Hepatocyte (in vitro differentiated cells): ENCODE data around the gene EEPD1. TPM values are rescaled to one million over a fixed set of nuclear protein-coding genes. Genes with fewer than 3 reads are reported as not detected.
"Not testable (repeated sequence)": the region's sequence is repeated elsewhere in the genome, so short reads cannot be mapped to it uniquely, and the experiment has no call there.

Experiments
- DNase-seq: peaks from one replicate; pipeline ENCODE4 v3.0.0-alpha.2; 2016; ENCODE audit warnings: low spot score
- H2AFZ ChIP-seq: fragments of 200-600 bp; sonication (generic); 2 replicates; pipeline ENCODE4 v1.6.0; 2016; ENCODE audit warnings: antibody characterized with exemption, mild to moderate bottlenecking
- H3K27ac ChIP-seq: fragments of 200-600 bp; sonication (generic); 2 replicates; pipeline ENCODE4 v1.5.1; 2016; ENCODE audit warnings: mild to moderate bottlenecking
- H3K27me3 ChIP-seq: fragments of 200-600 bp; sonication (generic); 2 replicates; pipeline ENCODE4 v1.6.1; 2016
- H3K36me3 ChIP-seq: fragments of 200-600 bp; sonication (generic); replicated peaks from 2 replicates; pipeline ENCODE4 v1.5.1; 2016; ENCODE audit warnings: low read depth; ENCODE audit not compliant: insufficient read depth
- H3K4me1 ChIP-seq: fragments of 200-600 bp; sonication (generic); 2 replicates; pipeline ENCODE4 v1.5.1; 2016; ENCODE audit warnings: mild to moderate bottlenecking, moderate library complexity; ENCODE audit not compliant: insufficient read depth
- H3K4me2 ChIP-seq: fragments of 200-600 bp; sonication (generic); 2 replicates; pipeline ENCODE4 v1.6.0; 2016
- H3K4me3 ChIP-seq: fragments of 200-600 bp; sonication (generic); 2 replicates; pipeline ENCODE4 v1.5.1; 2016; ENCODE audit warnings: mild to moderate bottlenecking
- H3K79me2 ChIP-seq: fragments of 200-600 bp; sonication (generic); 2 replicates; pipeline ENCODE4 v1.6.0; 2017; ENCODE audit warnings: mild to moderate bottlenecking
- H3K9me2 ChIP-seq: fragments of 200-600 bp; sonication (generic); replicated peaks from 2 replicates; pipeline ENCODE4 v1.6.0; 2017; ENCODE audit warnings: mild to moderate bottlenecking; ENCODE audit not compliant: insufficient read depth
- H3K9me3 ChIP-seq: fragments of 200-600 bp; sonication (generic); 2 replicates; pipeline ENCODE4 v1.5.1; 2016; ENCODE audit warnings: low read depth, mild to moderate bottlenecking
- H4K20me1 ChIP-seq: fragments of 200-600 bp; sonication (generic); 2 replicates; pipeline ENCODE4 v1.6.0; 2016; ENCODE audit warnings: mild to moderate bottlenecking; ENCODE audit not compliant: insufficient read depth, poor library complexity, severe bottlenecking
- EZH2 ChIP-seq: fragments of 200-600 bp; sonication (generic); IDR thresholded peaks from 2 replicates; pipeline ENCODE4 v1.6.1; 2016; ENCODE audit warnings: antibody characterized with exemption, mild to moderate bottlenecking, borderline replicate concordance
- EZH2phosphoT487 ChIP-seq: fragments of 200-600 bp; sonication (generic); IDR thresholded peaks from one replicate; pipeline ENCODE4 v1.6.1; 2018; ENCODE audit warnings: antibody characterized with exemption, mild to moderate bottlenecking, low read depth, moderate library complexity; ENCODE audit not compliant: unreplicated experiment, severe bottlenecking
- WGBS: methylation state at CpG from one replicate; pipeline ENCODE4 v1.1.6; 2016; ENCODE audit warnings: low lambda C conversion rate; ENCODE audit errors: missing lambda C conversion rate; 5-methylcytosine and 5-hydroxymethylcytosine counted together
- polyA plus RNA-seq: library from polyadenylated mRNA; unstranded; fragments of >200 nt; fragmentation: Nextera tagmentation; extraction: Ambion mirVana; gene quantifications from 2 replicates; pipeline ENCODE4 v1.2.1, GENCODE V29; 2016
- total RNA-seq: library from RNA; depleted of rRNA; stranded (reverse); fragments of >200 nt; gene quantifications from 2 replicates; pipeline ENCODE4 v1.2.3, GENCODE V29; 2014
- TF ChIP-seq, protein P1 (sequence below): fragments of 200-600 bp; sonication (generic); IDR thresholded peaks from 2 replicates; pipeline ENCODE4 v1.5.1; 2016; ENCODE audit warnings: antibody characterized with exemption, mild to moderate bottlenecking; ENCODE audit not compliant: poor library complexity

Gene EEPD1
- total and polyA plus RNA-seq, 2 experiments from 2014 or later, result 7.7 to 14.2 TPM

DNA sequence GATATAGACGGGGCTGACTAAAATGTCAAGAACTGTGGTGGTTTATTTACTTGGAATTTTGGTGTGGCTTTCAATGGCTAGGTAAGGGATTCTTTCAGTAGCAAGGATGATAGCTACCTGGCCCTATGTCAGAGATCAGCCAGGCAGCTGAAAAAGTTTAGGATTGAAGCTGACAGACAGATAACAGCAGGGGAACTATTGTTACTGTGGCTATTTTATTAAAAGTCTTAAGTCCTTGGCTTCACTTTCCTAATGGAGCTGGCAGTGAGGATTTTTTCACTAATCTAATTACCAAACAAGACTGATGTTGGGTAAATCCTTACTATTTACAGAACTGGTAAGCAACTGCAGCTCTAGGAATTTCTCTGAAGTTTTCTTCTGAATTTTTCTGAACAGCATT lies 164.2 kb downstream of the EEPD1 start:
- H3K36me3 ChIP-seq, result no peaks in the 10 kb centered on the region
- no peak overlapping the region for H3K4me3 ChIP-seq
- no peaks in the 10 kb centered on the region for H3K4me1 ChIP-seq
- H3K27me3 ChIP-seq, result no peaks in the 10 kb centered on the region
- no peaks in the 10 kb centered on the region for H3K9me2 ChIP-seq
- no peaks in the 10 kb centered on the region for H3K9me3 ChIP-seq
- H3K27ac ChIP-seq, result no peak overlapping the region
- no peak overlapping the region for H3K4me2 ChIP-seq
- 79% methylated on average over 1 of the region's 1 CpG for WGBS
- no peak for TF ChIP-seq EZH2
- TF ChIP-seq, protein P1, sequence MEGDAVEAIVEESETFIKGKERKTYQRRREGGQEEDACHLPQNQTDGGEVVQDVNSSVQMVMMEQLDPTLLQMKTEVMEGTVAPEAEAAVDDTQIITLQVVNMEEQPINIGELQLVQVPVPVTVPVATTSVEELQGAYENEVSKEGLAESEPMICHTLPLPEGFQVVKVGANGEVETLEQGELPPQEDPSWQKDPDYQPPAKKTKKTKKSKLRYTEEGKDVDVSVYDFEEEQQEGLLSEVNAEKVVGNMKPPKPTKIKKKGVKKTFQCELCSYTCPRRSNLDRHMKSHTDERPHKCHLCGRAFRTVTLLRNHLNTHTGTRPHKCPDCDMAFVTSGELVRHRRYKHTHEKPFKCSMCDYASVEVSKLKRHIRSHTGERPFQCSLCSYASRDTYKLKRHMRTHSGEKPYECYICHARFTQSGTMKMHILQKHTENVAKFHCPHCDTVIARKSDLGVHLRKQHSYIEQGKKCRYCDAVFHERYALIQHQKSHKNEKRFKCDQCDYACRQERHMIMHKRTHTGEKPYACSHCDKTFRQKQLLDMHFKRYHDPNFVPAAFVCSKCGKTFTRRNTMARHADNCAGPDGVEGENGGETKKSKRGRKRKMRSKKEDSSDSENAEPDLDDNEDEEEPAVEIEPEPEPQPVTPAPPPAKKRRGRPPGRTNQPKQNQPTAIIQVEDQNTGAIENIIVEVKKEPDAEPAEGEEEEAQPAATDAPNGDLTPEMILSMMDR, result no peak
- no peak for TF ChIP-seq EZH2phosphoT487
- DNase-seq, result no peak
- H3K79me2 ChIP-seq, result no peaks in the 10 kb centered on the region
- H4K20me1 ChIP-seq, result no peaks in the 10 kb centered on the region
- H2AFZ ChIP-seq, result no peak overlapping the region

DNA sequence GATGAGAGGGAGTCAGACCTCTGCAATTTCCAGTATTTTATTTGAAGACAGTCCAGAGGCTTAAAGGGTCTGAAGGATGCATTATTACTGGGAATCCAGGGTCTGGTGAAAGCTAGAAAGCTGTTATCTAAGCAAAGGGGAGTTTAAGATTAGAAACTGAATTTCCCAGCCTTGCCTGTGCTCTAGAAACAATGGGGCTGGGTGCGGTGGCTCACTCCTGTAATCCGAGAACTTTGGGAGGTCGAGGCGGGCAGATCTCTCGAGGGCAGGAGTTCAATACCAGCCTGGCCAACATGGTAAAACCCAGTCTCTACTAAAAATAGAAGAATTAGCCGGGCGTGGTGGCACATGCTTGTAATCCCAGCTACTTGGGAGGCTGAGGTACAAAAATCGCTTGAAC lies 165.1 kb downstream of the EEPD1 start:
- no peak for DNase-seq
- no peaks in the 10 kb centered on the region for H3K36me3 ChIP-seq
- no peak for TF ChIP-seq EZH2phosphoT487
- no peak for TF ChIP-seq EZH2
- TF ChIP-seq, protein P1, result no peak
- no peaks in the 10 kb centered on the region for H4K20me1 ChIP-seq
- H3K27me3 ChIP-seq, result no peaks in the 10 kb centered on the region
- H3K9me2 ChIP-seq, result no peaks in the 10 kb centered on the region
- no peak overlapping the region for H3K27ac ChIP-seq
- no peak overlapping the region for H3K4me2 ChIP-seq
- no peaks in the 10 kb centered on the region for H3K4me1 ChIP-seq
- H2AFZ ChIP-seq, result no peak overlapping the region
- H3K4me3 ChIP-seq, result no peak overlapping the region
- H3K9me3 ChIP-seq, result no peaks in the 10 kb centered on the region
- 60% methylated on average over 8 of the region's 8 CpGs for WGBS
- H3K79me2 ChIP-seq, result no peaks in the 10 kb centered on the region

DNA sequence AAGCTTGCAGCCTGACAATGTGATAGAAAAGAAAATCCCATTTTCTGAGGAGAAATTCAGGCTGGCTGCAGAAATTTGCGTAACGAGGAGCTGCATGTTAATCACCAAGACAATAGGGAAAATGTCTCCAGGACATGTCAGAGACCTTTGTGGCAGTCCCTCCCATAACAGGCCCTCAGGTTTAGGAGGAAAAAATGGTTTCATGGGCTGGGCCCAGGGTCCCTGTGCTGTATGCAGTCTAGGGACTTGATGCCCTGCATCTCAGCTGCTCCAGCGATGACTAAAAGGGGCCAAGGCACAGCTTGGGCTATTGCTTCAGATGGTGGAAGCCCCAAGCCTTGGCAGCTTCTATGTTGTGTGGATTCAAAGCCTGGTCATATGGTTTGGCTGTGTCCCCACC lies 168.2 kb downstream of the EEPD1 start:
- not testable (repeated sequence) for H3K4me3 ChIP-seq, H3K4me2 ChIP-seq, H3K9me2 ChIP-seq, H3K36me3 ChIP-seq, H4K20me1 ChIP-seq, H2AFZ ChIP-seq, H3K9me3 ChIP-seq, H3K27me3 ChIP-seq, H3K79me2 ChIP-seq, DNase-seq, H3K27ac ChIP-seq, H3K4me1 ChIP-seq
- 92% methylated on average over 3 of the region's 3 CpGs for WGBS

DNA sequence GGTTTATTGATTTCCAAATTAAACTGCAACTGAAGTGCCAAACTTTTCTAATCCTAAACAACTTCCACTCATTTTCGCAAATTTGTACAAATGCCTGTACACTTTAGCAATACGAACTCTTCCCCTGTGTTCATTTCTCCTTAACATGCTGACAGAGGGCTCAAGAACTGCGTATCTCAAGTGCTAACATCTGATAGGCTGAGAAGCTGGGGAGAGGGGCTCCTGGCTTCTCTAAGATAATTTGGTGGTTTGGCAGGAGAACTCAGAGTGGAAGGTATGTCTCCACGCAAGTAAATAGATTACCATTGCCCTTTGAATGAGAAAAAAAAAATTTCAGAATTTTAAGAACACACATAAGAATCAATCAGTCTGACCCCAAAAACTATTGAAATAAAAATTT lies 183.3 kb downstream of the EEPD1 start:
- Histone ChIP-seq H3K9me3 (no peaks in the 10 kb centered on the region), H3K79me2 (no peaks in the 10 kb centered on the region), H3K27me3 (no peaks in the 10 kb centered on the region), H3K9me2 (no peaks in the 10 kb centered on the region), H3K4me3 (no peak overlapping the region), H3K4me2 (no peak overlapping the region), H2AFZ (no peak overlapping the region), H3K27ac (no peak overlapping the region), H3K36me3 (no peaks in the 10 kb centered on the region), H4K20me1 (no peaks in the 10 kb centered on the region), H3K4me1 (no peaks in the 10 kb centered on the region)
- WGBS, result 92% methylated on average over 4 of the region's 4 CpGs
- TF ChIP-seq EZH2phosphoT487 (no peak), EZH2 (no peak)
- TF ChIP-seq, protein P1, result no peak
- DNase-seq, result no peak
